Measurements from ENCODE around the gene ACO1.

- TF ChIP-seq CTCF (IDR thresholded peaks at IDR 0.05) (no peak), POLR2A (IDR thresholded peaks at IDR 0.05) (no peak)
Observed at GRCh38 chr9:32413424-32413823, 29.0 kb downstream of the ACO1 start.
